ENCODE measurements around the gene ASRGL1. TPM values are rescaled to one million over a fixed set of nuclear protein-coding genes. Genes with fewer than 3 reads are reported as not detected.
"Not testable (repeated sequence)": the region's sequence is repeated elsewhere in the genome, so short reads cannot be mapped to it uniquely, and the experiment has no call there.

ASRGL1 gene
- total RNA-seq, 2 donors from 2014 or later, result 20.2 to 39.7 TPM

DNA sequence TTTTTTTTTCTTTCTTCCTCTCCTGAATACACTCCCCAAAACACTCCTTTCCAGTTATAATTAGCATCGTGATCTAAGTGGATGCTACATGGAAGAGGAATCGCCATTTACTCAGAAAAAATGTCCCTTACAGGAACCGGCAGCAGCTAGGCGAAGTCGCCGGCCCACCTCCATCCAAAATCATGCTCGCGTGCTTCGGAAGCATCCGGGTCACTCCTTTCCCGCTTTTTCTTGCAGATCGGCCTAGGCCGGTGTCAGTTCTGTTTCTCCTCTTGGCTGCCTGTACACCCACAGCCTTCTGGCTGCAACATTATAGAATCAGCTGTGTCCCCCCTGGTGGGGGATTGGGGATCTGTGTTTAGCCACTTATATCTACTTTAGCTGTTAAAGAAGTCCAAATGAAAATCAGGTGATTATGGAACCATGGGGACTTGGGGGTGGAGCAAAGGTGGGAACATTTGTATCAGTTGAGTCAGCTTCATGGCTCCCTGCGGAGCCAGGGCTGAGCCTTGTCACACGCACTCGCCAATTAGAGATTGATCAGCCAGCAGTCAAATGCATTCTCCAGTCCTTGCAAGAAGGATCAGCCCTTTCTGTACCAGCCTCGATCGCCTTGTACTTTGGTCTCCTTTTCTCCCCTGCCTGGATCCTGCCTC, 36.3 kb downstream of the ASRGL1 start:
- Histone ChIP-seq H3K9me3 (no peaks in the 10 kb centered on the region), H3K4me1 (ENCODE audit: control insufficient read depth in 1 of 2, low read depth in 2 of 2) (no peaks in the 10 kb centered on the region), H3K27me3 (replicated peaks; ENCODE audit: insufficient read depth) (no peaks in the 10 kb centered on the region)

DNA sequence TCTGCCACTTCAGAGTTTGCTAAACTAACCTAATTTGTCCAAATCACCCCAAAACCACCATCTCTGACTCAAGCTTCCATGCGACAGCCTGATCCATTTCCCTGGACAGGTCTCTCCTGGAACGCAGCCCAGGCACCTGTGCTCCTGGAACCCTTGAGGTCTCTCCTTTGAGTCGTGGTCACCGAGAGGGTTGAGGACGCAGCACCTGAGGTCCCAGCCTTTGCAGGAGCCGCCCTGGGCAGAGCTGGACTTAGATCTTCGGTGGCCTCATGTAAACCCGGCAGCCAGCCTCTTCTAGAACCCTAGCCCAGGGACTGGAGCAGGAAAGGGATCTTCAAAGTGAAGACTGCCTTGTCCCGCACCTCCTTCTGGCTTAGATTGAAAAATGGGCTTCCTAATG, 37.6 kb downstream of the ASRGL1 start:
- H3K36me3 ChIP-seq, result no peaks in the 10 kb centered on the region
- ATAC-seq (ENCODE audit: insufficient number of reproducible peaks, low FRiP score, low read depth), result no peak

More for the DNA sequence above, 36.3 kb downstream of the ASRGL1 start:
- TF ChIP-seq, protein P1, sequence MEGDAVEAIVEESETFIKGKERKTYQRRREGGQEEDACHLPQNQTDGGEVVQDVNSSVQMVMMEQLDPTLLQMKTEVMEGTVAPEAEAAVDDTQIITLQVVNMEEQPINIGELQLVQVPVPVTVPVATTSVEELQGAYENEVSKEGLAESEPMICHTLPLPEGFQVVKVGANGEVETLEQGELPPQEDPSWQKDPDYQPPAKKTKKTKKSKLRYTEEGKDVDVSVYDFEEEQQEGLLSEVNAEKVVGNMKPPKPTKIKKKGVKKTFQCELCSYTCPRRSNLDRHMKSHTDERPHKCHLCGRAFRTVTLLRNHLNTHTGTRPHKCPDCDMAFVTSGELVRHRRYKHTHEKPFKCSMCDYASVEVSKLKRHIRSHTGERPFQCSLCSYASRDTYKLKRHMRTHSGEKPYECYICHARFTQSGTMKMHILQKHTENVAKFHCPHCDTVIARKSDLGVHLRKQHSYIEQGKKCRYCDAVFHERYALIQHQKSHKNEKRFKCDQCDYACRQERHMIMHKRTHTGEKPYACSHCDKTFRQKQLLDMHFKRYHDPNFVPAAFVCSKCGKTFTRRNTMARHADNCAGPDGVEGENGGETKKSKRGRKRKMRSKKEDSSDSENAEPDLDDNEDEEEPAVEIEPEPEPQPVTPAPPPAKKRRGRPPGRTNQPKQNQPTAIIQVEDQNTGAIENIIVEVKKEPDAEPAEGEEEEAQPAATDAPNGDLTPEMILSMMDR (IDR thresholded peaks at IDR 0.05), result no peak
- DNase-seq (ENCODE audit: low spot score) (no peak), ATAC-seq (ENCODE audit: insufficient number of reproducible peaks, low FRiP score, low read depth) (no peak)
- Histone ChIP-seq H3K27ac (no peak overlapping the region), H3K36me3 (no peaks in the 10 kb centered on the region), H3K4me3 (no peak overlapping the region)

DNA sequence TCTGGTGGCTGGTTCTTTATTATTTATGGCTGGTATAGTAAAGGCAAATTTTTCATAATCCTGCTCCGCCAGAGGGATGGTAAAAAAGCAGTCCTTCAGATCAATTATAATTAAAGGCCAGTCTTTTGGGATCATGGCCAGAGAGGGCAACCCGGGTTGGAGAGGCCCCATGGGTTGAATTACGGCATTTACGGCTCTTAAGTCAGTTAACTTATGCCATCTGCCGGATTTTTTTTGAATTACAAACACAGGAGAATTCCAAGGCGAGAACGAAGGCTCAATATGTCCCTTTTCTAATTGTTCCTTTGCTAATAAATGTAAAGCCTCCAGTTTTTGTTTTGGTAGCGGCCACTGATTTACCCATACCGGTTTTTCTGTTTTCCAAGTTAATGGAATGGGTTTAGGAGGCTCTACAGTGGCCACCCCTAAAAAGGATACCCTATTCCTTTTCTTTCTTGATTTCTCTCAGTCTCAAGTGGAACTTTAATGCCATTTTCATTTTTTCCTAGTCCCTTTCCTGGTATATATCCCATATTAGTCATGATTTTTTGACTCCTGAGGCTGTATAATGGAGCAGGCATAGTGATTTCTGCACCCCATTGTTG, 41.3 kb downstream of the ASRGL1 start:
- not testable (repeated sequence) for ATAC-seq (ENCODE audit: insufficient number of reproducible peaks, low FRiP score, low read depth); DNase-seq (ENCODE audit: low spot score); H3K27ac ChIP-seq; H3K36me3 ChIP-seq; H3K9me3 ChIP-seq; H3K27me3 ChIP-seq (replicated peaks; ENCODE audit: insufficient read depth); H3K4me1 ChIP-seq (ENCODE audit: control insufficient read depth in 1 of 2, low read depth in 2 of 2); H3K4me3 ChIP-seq
- TF ChIP-seq, protein P1 (IDR thresholded peaks at IDR 0.05), result peak; percentile 54

More for the DNA sequence above, 37.6 kb downstream of the ASRGL1 start:
- Histone ChIP-seq H3K4me3 (no peak overlapping the region), H3K4me1 (ENCODE audit: control insufficient read depth in 1 of 2, low read depth in 2 of 2) (no peaks in the 10 kb centered on the region), H3K27ac (no peak overlapping the region), H3K9me3 (no peaks in the 10 kb centered on the region), H3K27me3 (replicated peaks; ENCODE audit: insufficient read depth) (no peaks in the 10 kb centered on the region)
- TF ChIP-seq, protein P1 (IDR thresholded peaks at IDR 0.05), result no peak
- no peak for DNase-seq (ENCODE audit: low spot score)

DNA sequence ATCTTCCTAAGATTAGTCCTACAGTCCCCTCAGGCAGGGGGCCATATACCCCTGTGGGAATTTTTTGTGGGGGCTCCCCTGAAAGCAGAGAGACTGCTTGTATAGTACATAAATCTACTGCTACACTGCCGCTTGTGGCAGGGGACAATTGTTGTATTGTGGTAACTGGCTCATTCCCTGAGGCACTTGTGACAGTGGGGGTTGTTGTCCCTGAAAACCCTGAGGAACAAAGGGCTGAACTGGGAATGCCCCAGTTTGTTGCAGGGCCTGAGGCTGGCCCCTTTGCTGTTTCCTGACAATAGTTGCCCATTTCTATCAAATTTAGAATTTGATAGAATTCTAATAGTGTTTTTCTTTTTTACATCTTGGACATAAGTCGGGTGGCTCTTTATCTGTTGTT, 42.3 kb downstream of the ASRGL1 start:
- not testable (repeated sequence) for H3K4me3 ChIP-seq; H3K9me3 ChIP-seq; H3K27ac ChIP-seq; H3K27me3 ChIP-seq (replicated peaks; ENCODE audit: insufficient read depth); H3K36me3 ChIP-seq; H3K4me1 ChIP-seq (ENCODE audit: control insufficient read depth in 1 of 2, low read depth in 2 of 2); ATAC-seq (ENCODE audit: insufficient number of reproducible peaks, low FRiP score, low read depth); DNase-seq (ENCODE audit: low spot score)

DNA sequence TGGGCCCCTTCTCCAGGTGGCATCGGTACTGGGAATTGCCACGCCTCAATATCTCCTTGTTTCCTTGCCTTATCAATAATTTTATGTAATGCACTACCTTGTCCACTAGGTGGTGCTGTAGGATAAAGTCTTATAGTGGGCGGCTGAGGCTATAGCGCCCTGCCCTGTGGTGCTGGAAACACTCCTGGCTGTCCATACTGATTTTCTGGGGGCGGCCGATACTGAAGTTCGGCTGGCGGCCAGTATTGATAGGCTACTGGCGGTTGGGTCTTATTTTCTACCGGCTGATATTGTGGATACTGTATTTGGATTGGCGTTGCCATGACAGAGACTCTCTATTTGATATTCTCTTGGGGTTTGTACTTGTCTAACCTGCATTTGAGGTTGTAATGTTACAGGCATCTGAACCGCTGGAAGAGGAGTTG, 43.6 kb downstream of the ASRGL1 start:
- not testable (repeated sequence) for H3K9me3 ChIP-seq; H3K36me3 ChIP-seq; H3K27ac ChIP-seq; H3K27me3 ChIP-seq (replicated peaks; ENCODE audit: insufficient read depth); ATAC-seq (ENCODE audit: insufficient number of reproducible peaks, low FRiP score, low read depth); H3K4me1 ChIP-seq (ENCODE audit: control insufficient read depth in 1 of 2, low read depth in 2 of 2); DNase-seq (ENCODE audit: low spot score)
- TF ChIP-seq, protein P1 (IDR thresholded peaks at IDR 0.05), result peak; percentile 83
- H3K4me3 ChIP-seq, result peak overlapping the region; percentile 47
